CD4-positive, alpha-beta T cell (primary cell): ENCODE measurements around the gene OR51I2. TPM values are rescaled to one million over a fixed set of nuclear protein-coding genes. Genes with fewer than 3 reads are reported as not detected.

ENCODE experiments used
- ATAC-seq: fragments of 200-7000 bp; cut with Tn5 transposase; one replicate; pipeline ENCODE4 v1.10.0; 2022; ENCODE audit warnings: mild to moderate bottlenecking; ENCODE audit not compliant: poor library complexity
- CTCF ChIA-PET: fragments of 350-600 bp; sonication (Branson Sonifier 250); formaldehyde crosslinking; loops from one replicate; lab custom pipeline; 2021; ENCODE audit warnings: antibody characterized with exemption, inconsistent platforms; lab: Charles Lee
- POLR2A ChIA-PET: fragments of 350-600 bp; sonication (Branson Sonifier 250); formaldehyde crosslinking; loops from one replicate; lab custom pipeline; 2021; ENCODE audit warnings: antibody characterized with exemption, inconsistent platforms; lab: Charles Lee
- DNase-seq, 14 experiments: peaks; one replicate each; pipeline ENCODE4 v3.0.0-alpha.2; 2013 to 2020; ENCODE audit warnings: mixed read lengths in 2 of 14
- H3K27ac ChIP-seq, 2 donors: one replicate each; pipeline versions ENCODE4 v1.5.1 to v1.7.0; 2013; ENCODE audit warnings: low read length in 2 of 2, low read depth in 1 of 2, mild to moderate bottlenecking in 1 of 2
- H3K27me3 ChIP-seq, 2 experiments: 1 replicate in 1 of 2; 2 replicates in 1 of 2; pipeline versions ENCODE4 v1.6.1 to v1.7.0; 2013; ENCODE audit warnings: low read length in 2 of 2, control low read depth in 1 of 2, mild to moderate bottlenecking in 1 of 2, moderate library complexity in 1 of 2; ENCODE audit not compliant: insufficient read depth in 2 of 2, control insufficient read depth in 1 of 2
- H3K36me3 ChIP-seq: one replicate; pipeline ENCODE4 v1.6.1; 2013; ENCODE audit warnings: low read length, control low read depth; ENCODE audit not compliant: insufficient read depth
- H3K4me1 ChIP-seq: one replicate; pipeline ENCODE4 v1.6.1; 2013; ENCODE audit warnings: low read length, control low read depth; ENCODE audit not compliant: insufficient read depth
- H3K4me3 ChIP-seq: one replicate; pipeline ENCODE4 v1.5.1; 2013; ENCODE audit warnings: mild to moderate bottlenecking, low read length, moderate library complexity
- H3K9me3 ChIP-seq, 2 experiments: 1 replicate in 1 of 2; 2 replicates in 1 of 2; pipeline versions ENCODE4 v1.6.1 to v1.7.0; 2013; ENCODE audit warnings: low read length in 2 of 2, mild to moderate bottlenecking in 2 of 2, control low read depth in 1 of 2, moderate library complexity in 1 of 2; ENCODE audit not compliant: control insufficient read depth in 1 of 2, insufficient read depth in 1 of 2
- H3K27ac Mint-ChIP-seq: one replicate; pipeline ENCODE4 v1.8.0; 2020; ENCODE audit warnings: mixed read lengths
- H3K27me3 Mint-ChIP-seq: one replicate; pipeline ENCODE4 v1.8.0; 2021; ENCODE audit warnings: mixed read lengths
- H3K36me3 Mint-ChIP-seq: one replicate; pipeline ENCODE4 v1.8.0; 2021; ENCODE audit warnings: low read depth, mixed read lengths
- H3K4me1 Mint-ChIP-seq: one replicate; pipeline ENCODE4 v1.8.0; 2021; ENCODE audit warnings: low read depth, mixed read lengths
- H3K4me3 Mint-ChIP-seq: one replicate; pipeline ENCODE4 v1.8.0; 2020; ENCODE audit warnings: mild to moderate bottlenecking, mixed read lengths
- H3K9me3 Mint-ChIP-seq: one replicate; pipeline ENCODE4 v1.8.0; 2020; ENCODE audit warnings: mixed read lengths
- intact Hi-C, 2 experiments: fragments of 100-400 bp; cut with DNase I in 1 of 2; cut with micrococcal nuclease in 1 of 2; formaldehyde crosslinking; loops; one replicate each; pipeline versions ENCODE4 v1.15.1 to v1.9.0; 2023 to 2025; cut with DNase I, micrococcal nuclease
- total RNA-seq, 174 experiments: library from RNA in 2 of 174; stranded (reverse) in 2 of 174; gene quantifications; one replicate each; pipeline ENCODE4 v1.2.3 and lab custom pipeline; 2021 to 2026
- TF ChIP-seq, protein P1 (sequence below): fragments of 200-600 bp; IDR thresholded peaks from one replicate; pipeline ENCODE4 v1.8.0; 2022; ENCODE audit warnings: antibody characterized with exemption, mild to moderate bottlenecking

Gene OR51I2
- total RNA-seq, 2 experiments from 2014 or later, result not detected

DNA sequence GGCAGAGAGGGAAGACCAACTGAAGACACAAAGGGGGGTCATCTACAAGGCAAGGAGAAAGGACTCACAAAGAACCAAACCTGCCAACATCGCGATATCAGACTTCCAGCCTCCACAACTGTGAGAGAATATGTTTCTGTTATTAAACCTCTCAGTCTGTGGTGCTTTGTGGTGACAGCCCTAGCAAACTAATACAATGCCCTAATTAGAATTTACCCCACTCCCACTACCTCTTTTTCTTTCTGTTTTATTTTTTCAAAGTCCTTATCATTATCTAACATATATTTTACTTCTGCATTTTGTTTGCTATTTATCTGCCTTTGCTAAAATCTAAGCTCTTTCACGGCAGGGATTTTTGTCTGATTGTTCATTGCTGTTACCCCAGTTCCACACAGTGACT lies 36.9 kb downstream of the OR51I2 start:
- no peak overlapping the region for H3K4me3 ChIP-seq
- H3K36me3 ChIP-seq, result no peaks in the 10 kb centered on the region
- no peaks in the 10 kb centered on the region for H3K27me3 ChIP-seq
- Mint-ChIP-seq H3K27ac (no peak overlapping the region), H3K27me3 (peaks cover 5% of the 10 kb centered on the region), H3K4me1 (no peaks in the 10 kb centered on the region), H3K9me3 (no peaks in the 10 kb centered on the region), H3K36me3 (no peaks in the 10 kb centered on the region), H3K4me3 (no peak overlapping the region)
- no peaks in the 10 kb centered on the region for H3K4me1 ChIP-seq
- intact Hi-C loops, result loop anchor here in 1 of 2 experiments (10.0 kb wide), 1 partner anchor 239 kb away; no protein-coding TSS in a partner anchor
- POLR2A ChIA-PET, result no interaction called here
- ATAC-seq (no peak), DNase-seq (no peak)
- CTCF ChIA-PET, result interaction anchor here (0.6 kb wide), 1 partner anchor 862 kb away, joined by 3 read pairs; no protein-coding TSS in a partner anchor
- no peak overlapping the region for H3K27ac ChIP-seq
- TF ChIP-seq, protein P1, sequence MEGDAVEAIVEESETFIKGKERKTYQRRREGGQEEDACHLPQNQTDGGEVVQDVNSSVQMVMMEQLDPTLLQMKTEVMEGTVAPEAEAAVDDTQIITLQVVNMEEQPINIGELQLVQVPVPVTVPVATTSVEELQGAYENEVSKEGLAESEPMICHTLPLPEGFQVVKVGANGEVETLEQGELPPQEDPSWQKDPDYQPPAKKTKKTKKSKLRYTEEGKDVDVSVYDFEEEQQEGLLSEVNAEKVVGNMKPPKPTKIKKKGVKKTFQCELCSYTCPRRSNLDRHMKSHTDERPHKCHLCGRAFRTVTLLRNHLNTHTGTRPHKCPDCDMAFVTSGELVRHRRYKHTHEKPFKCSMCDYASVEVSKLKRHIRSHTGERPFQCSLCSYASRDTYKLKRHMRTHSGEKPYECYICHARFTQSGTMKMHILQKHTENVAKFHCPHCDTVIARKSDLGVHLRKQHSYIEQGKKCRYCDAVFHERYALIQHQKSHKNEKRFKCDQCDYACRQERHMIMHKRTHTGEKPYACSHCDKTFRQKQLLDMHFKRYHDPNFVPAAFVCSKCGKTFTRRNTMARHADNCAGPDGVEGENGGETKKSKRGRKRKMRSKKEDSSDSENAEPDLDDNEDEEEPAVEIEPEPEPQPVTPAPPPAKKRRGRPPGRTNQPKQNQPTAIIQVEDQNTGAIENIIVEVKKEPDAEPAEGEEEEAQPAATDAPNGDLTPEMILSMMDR, result no peak
- H3K9me3 ChIP-seq, result no peaks in the 10 kb centered on the region

DNA sequence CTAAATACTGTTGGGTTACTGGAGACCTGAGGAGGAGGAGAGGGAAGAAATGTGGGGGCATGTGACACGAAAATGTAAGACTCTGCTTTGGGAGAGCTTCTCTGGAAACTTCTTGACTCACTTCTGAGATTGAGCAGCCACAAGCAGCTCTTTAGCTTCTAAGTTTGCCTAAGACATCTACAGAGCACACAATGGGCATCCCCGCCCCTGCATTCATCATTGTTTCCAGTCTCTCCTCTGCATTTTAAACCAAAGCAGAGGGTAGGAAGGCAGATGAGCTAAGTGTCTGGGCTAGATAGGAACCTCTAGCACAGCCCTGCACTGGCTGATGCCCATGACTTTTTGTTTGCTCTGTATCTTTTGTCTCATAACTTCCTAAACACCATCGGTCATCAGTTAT lies 37.3 kb downstream of the OR51I2 start:
- TF ChIP-seq, protein P1, result no peak
- no peak overlapping the region for H3K27ac Mint-ChIP-seq
- Histone ChIP-seq H3K27ac (no peak overlapping the region), H3K27me3 (no peaks in the 10 kb centered on the region), H3K4me3 (no peak overlapping the region), H3K36me3 (no peaks in the 10 kb centered on the region), H3K9me3 (no peaks in the 10 kb centered on the region), H3K4me1 (no peaks in the 10 kb centered on the region)
- H3K4me1 Mint-ChIP-seq, result no peaks in the 10 kb centered on the region
- H3K9me3 Mint-ChIP-seq, result no peaks in the 10 kb centered on the region
- intact Hi-C loops, result loop anchor here in 1 of 2 experiments (10.0 kb wide), 1 partner anchor 238 kb away; no protein-coding TSS in a partner anchor
- no peak for ATAC-seq
- no peaks in the 10 kb centered on the region for H3K36me3 Mint-ChIP-seq
- H3K27me3 Mint-ChIP-seq, result peaks cover 9% of the 10 kb centered on the region
- no peak overlapping the region for H3K4me3 Mint-ChIP-seq
- CTCF ChIA-PET, result interaction anchor here (0.6 kb wide), 1 partner anchor 862 kb away, joined by 3 read pairs; no protein-coding TSS in a partner anchor
- DNase-seq, result no peak
- POLR2A ChIA-PET, result no interaction called here

DNA sequence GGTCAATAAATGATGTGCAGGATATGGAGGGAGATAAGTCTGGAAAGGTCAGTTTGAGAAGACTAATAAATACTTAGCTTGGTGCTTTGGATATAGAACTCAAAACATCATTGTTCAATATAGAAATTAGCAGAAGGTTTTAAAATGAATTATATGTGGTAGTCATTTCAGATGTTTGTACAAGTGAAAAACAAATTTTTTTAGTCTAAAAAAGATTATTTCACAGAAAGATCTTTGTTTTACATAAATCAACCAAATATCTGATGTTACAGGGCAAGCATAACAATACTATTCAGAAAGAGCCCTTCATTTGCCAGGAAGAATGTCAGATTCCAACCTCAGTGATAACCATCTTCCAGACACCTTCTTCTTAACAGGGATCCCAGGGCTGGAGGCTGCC lies 39.3 kb downstream of the OR51I2 start, which contains the start of gene OR52D1:
Gene OR52D1 (plus strand): TSS at position 301 of the 400 bp plus-strand sequence. CDS start 22 bp downstream, at position 323.
- H3K27me3 ChIP-seq, result no peaks in the 10 kb centered on the region
- H3K36me3 Mint-ChIP-seq, result no peaks in the 10 kb centered on the region
- no peak within 1 kb of the TSS for H3K27ac ChIP-seq
- peaks cover 10% of the 10 kb centered on the region for H3K27me3 Mint-ChIP-seq
- no peak within 1 kb of the TSS for H3K4me3 Mint-ChIP-seq
- H3K4me1 ChIP-seq, result no peaks in the 10 kb centered on the region
- intact Hi-C loops, result loop anchor here in 1 of 2 experiments (10.0 kb wide), 1 partner anchor 236 kb away; no protein-coding TSS in a partner anchor
- POLR2A ChIA-PET, result no interaction called here
- ATAC-seq (no peak), DNase-seq (no peak)
- H3K27ac Mint-ChIP-seq, result no peak within 1 kb of the TSS
- no peaks in the 10 kb centered on the region for H3K9me3 ChIP-seq
- CTCF ChIA-PET, result no interaction called here
- H3K4me3 ChIP-seq, result no peak within 1 kb of the TSS
- no peaks in the 10 kb centered on the region for H3K9me3 Mint-ChIP-seq
- H3K4me1 Mint-ChIP-seq, result no peaks in the 10 kb centered on the region
- no peaks in the 10 kb centered on the region for H3K36me3 ChIP-seq
- TF ChIP-seq, protein P1, result no peak
